Activated CD8-positive, alpha-beta memory T cell treated with anti-CD3 and anti-CD28 coated beads, Interleukin-2, amount 50 U/mL, for 1 hour (primary cell): ENCODE results near the gene KSR2.

Experiments used
- DNase-seq: peaks from one replicate; pipeline ENCODE4 v3.0.0-alpha.2; 2020; ENCODE audit errors: extremely low read depth

Gene KSR2

DNA sequence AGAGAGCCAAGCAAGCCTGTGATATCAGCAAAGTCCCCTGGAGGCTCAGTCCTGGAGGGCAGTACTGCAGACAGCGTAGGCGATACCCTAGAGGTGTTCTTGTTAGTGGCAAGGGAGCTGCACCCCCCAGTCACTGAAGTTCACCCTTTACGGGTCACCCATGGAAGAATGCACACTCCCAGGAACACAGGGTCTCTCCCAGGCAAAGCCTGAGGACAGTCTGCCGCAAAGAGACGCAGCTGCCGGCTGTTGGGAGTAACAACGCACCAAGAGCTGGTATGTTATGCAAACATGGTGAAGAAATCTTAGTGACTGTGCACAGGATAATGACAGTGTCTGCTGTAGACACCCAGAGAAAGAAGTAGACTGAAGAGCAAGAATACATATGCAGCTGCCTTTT lies 563.9 kb downstream of the KSR2 start:
- no peak for DNase-seq

DNA sequence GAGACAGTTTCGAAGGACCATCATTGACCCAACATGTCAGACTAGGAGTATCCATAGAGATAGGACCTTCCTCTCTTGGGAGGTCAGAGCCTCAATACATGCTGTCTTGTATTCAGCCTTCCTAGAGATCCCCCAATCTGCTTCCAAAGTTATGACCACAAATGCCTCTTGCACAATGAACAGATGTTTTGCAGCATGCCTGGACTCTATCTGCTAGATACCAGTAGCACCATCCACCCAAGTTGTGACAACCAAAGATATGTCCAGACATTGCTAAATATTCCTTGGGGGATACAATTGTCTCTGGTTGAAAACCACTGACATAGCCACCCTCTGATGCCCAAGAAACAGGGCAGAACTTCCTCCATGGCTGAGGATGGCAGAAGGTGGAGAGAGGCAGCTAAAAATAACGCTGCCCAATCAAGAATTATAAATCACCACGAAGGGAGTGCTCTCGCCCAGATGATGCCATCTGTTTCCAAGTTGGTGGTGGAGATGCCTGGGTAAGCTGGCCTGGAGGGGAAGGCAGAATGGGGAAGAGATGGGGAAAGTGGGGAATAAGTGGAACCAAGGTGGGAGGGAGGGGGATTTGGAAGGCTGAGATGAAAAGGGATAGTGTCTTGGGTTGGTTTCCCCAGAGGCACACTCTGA lies 564.5 kb downstream of the KSR2 start:
- DNase-seq = no peak

DNA sequence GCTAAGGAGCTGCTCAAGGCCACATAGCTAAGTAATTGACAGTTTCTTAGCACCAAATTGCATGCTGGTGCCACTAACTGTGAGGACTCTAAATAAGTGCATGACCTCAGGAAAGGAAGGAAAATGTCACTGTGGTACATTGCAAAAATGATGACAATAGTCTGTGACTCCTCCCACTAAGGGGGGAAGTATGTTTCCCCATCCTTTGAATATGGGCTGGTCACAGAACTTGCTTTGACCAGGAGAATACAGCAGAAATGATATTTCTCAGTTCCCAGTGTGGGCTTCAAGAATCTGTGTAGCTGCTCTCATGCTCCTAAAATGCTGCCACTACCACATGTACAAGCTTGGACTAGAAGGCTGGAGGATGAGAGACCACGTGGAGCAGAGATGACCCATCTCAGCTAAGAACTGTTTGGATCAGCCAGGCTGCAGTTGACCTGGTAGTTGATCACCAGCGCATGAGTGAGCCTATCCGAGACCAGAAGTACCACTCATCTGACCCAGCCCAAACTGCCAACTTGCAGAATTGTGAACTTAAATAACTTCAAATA lies 565.1 kb downstream of the KSR2 start:
- DNase-seq = no peak
